ENCODE data around the gene TRAT1.

DNA sequence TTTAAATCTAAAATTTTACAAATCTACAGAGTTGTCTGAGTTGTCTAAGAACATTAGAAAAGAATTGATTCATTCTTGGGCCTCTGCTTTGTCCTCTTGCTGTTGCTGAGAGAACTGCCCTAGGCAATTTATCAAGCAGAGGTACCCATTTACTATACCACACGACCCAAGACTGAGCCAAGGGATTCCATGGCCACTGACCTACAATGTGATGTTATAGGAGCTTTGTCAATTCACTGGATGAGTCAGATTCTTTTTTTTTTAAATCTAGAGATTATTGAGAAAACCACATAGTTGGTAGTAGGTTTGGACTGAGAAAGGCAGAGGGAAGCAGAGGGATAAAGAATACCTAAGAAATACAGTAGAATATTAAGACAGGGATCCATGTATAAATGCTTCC, 55.3 kb downstream of the TRAT1 start:
- TF ChIP-seq, protein P1, sequence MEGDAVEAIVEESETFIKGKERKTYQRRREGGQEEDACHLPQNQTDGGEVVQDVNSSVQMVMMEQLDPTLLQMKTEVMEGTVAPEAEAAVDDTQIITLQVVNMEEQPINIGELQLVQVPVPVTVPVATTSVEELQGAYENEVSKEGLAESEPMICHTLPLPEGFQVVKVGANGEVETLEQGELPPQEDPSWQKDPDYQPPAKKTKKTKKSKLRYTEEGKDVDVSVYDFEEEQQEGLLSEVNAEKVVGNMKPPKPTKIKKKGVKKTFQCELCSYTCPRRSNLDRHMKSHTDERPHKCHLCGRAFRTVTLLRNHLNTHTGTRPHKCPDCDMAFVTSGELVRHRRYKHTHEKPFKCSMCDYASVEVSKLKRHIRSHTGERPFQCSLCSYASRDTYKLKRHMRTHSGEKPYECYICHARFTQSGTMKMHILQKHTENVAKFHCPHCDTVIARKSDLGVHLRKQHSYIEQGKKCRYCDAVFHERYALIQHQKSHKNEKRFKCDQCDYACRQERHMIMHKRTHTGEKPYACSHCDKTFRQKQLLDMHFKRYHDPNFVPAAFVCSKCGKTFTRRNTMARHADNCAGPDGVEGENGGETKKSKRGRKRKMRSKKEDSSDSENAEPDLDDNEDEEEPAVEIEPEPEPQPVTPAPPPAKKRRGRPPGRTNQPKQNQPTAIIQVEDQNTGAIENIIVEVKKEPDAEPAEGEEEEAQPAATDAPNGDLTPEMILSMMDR (IDR thresholded peaks at IDR 0.05) = no peak
- TF ChIP-seq POLR2A (IDR thresholded peaks at IDR 0.05) = no peak

All from body of pancreas (tissue), 4 donors.